Measurements from ENCODE around the gene ZBP1.

GRCh38 chr20:57647933-57648785, 27.9 kb upstream of the ZBP1 start:
- TF ChIP-seq CTCF (IDR thresholded peaks at IDR 0.05) (no peak), POLR2AphosphoS5 (IDR thresholded peaks at IDR 0.05) (no peak)
